K562 (cell line): Measurements from ENCODE around the gene BRMS1. TPM values are rescaled to one million over a fixed set of nuclear protein-coding genes. Genes with fewer than 3 reads are reported as not detected.

ENCODE experiments used
- CBFA2T3 ChIP-seq: fragments of 450-650 bp; IDR thresholded peaks from 2 replicates; pipeline ENCODE4 v1.6.1; 2017
- CREBBP ChIP-seq: IDR thresholded peaks from one replicate; pipeline ENCODE4 v1.6.1; 2012; ENCODE audit warnings: low read depth, mild to moderate bottlenecking, control low read depth, inconsistent platforms, low read length
- MYNN ChIP-seq, 2 experiments: sonication (generic); formaldehyde crosslinking in 1 of 2; IDR thresholded peaks; 2 replicates each; pipeline versions ENCODE4 v1.5.0 to v1.6.1; 2016 to 2020; ENCODE audit warnings: antibody characterized with exemption in 1 of 2, missing genetic modification reagents in 1 of 2
- NFATC3 ChIP-seq: fragments of 450-650 bp; IDR thresholded peaks from 2 replicates; pipeline ENCODE4 v1.6.1; 2017; ENCODE audit warnings: mild to moderate bottlenecking
- NR0B1 ChIP-seq: fragments of 450-650 bp; IDR thresholded peaks from one replicate; pipeline ENCODE4 v1.6.1; 2018; ENCODE audit warnings: mild to moderate bottlenecking, moderate library complexity; ENCODE audit not compliant: partially characterized antibody
- VEZF1 ChIP-seq: fragments of 200-800 bp; sonication (Bioruptor generic); IDR thresholded peaks from 2 replicates; pipeline ENCODE4 v1.6.1; 2017; ENCODE audit warnings: missing genetic modification characterization, missing compliant biosample characterization
- ZNF165 ChIP-seq: fragments of 250-450 bp; sonication (Bioruptor Pico); IDR thresholded peaks from 2 replicates; pipeline ENCODE4 v1.4.0; 2020; ENCODE audit warnings: borderline replicate concordance
- ZNF318 ChIP-seq, 2 experiments: fragments of 450-650 bp; IDR thresholded peaks; 2 replicates each; pipeline ENCODE4 v1.6.1; 2016; ENCODE audit warnings: mild to moderate bottlenecking in 2 of 2, borderline replicate concordance in 1 of 2, low read depth in 1 of 2, moderate library complexity in 1 of 2
- ZNF609 ChIP-seq: sonication (generic); formaldehyde crosslinking; IDR thresholded peaks from 2 replicates; pipeline ENCODE4 v1.8.1; 2023; ENCODE audit warnings: missing genetic modification reagents, mild to moderate bottlenecking, borderline replicate concordance
- polyA plus RNA-seq, 8 experiments: library from polyadenylated mRNA; depleted of rRNA in 4 of 8; stranded (reverse) in 5 of 8; unstranded in 3 of 8; fragments of >200 nt; fragmentation: Nextera tagmentation in 2 of 8; fragmentation: Illumina TruSeq in 1 of 8; extraction: Ambion mirVana in 2 of 8; extraction: Trizol in 1 of 8; gene quantifications; 2 replicates each; pipeline versions ENCODE4 v1.2.1 to v1.2.3, GENCODE V29; 2011 to 2014; ENCODE audit warnings: inconsistent platforms in 1 of 8, missing spikeins in 1 of 8
- total RNA-seq, 7 experiments: library from RNA; depleted of rRNA in 6 of 7; stranded (reverse); fragments of >200 nt in 6 of 7; fragmentation: Illumina TruSeq in 2 of 7; extraction: Trizol in 2 of 7; gene quantifications; 2 replicates each; pipeline versions ENCODE4 v1.2.1 to v1.2.3, GENCODE V29; 2011 to 2021; ENCODE audit warnings: low replicate concordance in 1 of 7

The BRMS1 gene
- total and polyA plus RNA-seq, 9 of the 15 experiments (the other 6 are each of a cell fraction or from before 2014, with no cell fraction given) = 2.2 to 78.8 (median 33.4) TPM

GRCh38 chr11:66347425-66348276, 2.7 kb upstream of the BRMS1 start, which contains the start of gene B4GAT1 (continued):
- TF ChIP-seq ZNF318 (IDR thresholded peaks at IDR 0.05; ENCODE audit: borderline replicate concordance in 1 of 2, low read depth in 1 of 2) = no peak
- no peak for TF ChIP-seq NFATC3
- 0 out of 2 replicates have a peak, but pooled peaks have one; percentile 78 for TF ChIP-seq ZNF609 (CRISPR knock-in tag)
- no peak for TF ChIP-seq NR0B1
- TF ChIP-seq CBFA2T3 = no peak
- TF ChIP-seq VEZF1 = peak; percentile 82
- TF ChIP-seq CREBBP = no peak
- peak; percentile 30; the same call in 1 of the 2 replicates for TF ChIP-seq ZNF165 (CRISPR knock-in tag)
- TF ChIP-seq MYNN (IDR thresholded peaks at IDR 0.05) = no peak
- TF ChIP-seq MYNN (CRISPR knock-in tag; IDR thresholded peaks at IDR 0.05) = no peak
